Nephron (organoid): ENCODE data around the gene VIT.

ENCODE experiments used
- H3K27ac Mint-ChIP-seq, 3 experiments: 2 replicates each; pipeline ENCODE4 v1.8.0; 2020; ENCODE audit warnings: mixed read lengths in 3 of 3, mild to moderate bottlenecking in 2 of 3, moderate library complexity in 1 of 3
- H3K27me3 Mint-ChIP-seq: 2 replicates; pipeline ENCODE4 v1.8.0; 2021; ENCODE audit warnings: low read depth, mild to moderate bottlenecking, moderate library complexity, mixed read lengths
- H3K36me3 Mint-ChIP-seq: 2 replicates; pipeline ENCODE4 v1.8.0; 2020; ENCODE audit warnings: low read depth, mixed read lengths
- H3K4me1 Mint-ChIP-seq: 2 replicates; pipeline ENCODE4 v1.8.0; 2020; ENCODE audit warnings: mixed read lengths
- H3K4me3 Mint-ChIP-seq, 3 experiments: 2 replicates each; pipeline ENCODE4 v1.8.0; 2020; ENCODE audit warnings: mild to moderate bottlenecking in 3 of 3, mixed read lengths in 3 of 3, moderate library complexity in 2 of 3
- H3K9me3 Mint-ChIP-seq: 2 replicates; pipeline ENCODE4 v1.8.0; 2020; ENCODE audit warnings: mixed read lengths
- CTCF ChIP-seq, 3 experiments: fragments of 200-600 bp; sonication (generic); IDR thresholded peaks; one replicate each; pipeline ENCODE4 v1.5.0; 2021; ENCODE audit warnings: antibody characterized with exemption in 3 of 3; ENCODE audit not compliant: unreplicated experiment in 3 of 3

Gene VIT

DNA sequence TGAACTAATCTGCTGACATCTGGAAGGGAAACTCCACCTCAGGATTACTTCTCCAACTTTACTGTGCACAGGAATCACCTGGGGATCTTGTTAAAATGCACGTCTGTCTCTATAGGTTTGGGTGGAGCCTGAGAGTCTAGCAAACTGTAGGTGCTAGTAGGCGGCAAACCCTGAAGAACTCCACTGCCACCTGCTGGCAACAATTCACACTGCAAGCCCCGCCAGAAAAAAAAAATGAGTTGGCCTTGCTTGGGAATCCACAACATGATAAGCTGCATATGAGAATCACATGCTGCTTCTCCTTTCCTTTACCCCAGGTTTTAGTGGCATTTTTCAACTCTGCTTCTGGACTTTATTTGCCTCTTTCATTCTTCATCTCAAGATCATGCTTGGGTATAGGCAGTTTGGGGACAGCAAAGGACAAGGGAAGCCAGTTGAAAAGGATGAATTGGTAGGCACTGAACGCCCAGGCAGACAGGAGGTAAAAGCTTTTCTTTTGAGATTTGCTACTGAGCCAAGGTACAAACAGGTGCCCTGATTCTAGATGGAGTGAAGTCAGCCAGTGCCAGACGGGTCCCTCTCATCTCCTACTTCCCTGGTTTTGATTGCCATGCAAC is 88.8 kb downstream of the VIT start:
- no peaks in the 10 kb centered on the region for H3K36me3 Mint-ChIP-seq
- H3K27me3 Mint-ChIP-seq, result peaks cover 42% of the 10 kb centered on the region
- no peak overlapping the region for H3K27ac Mint-ChIP-seq
- H3K4me3 Mint-ChIP-seq, result no peak overlapping the region
- H3K4me1 Mint-ChIP-seq, result peaks cover 16% of the 10 kb centered on the region
- H3K9me3 Mint-ChIP-seq, result no peaks in the 10 kb centered on the region
- peak; percentile 86 to 97 (median 90) for TF ChIP-seq CTCF (IDR thresholded peaks at IDR 0.05; ENCODE audit: unreplicated experiment in 3 of 3)

GRCh38 chr2:36789181-36789804 is 92.8 kb downstream of the VIT start:
- Mint-ChIP-seq H3K27ac (peak overlapping the region in 1 of 3 experiments; percentile 51), H3K4me1 (no peaks in the 10 kb centered on the region), H3K4me3 (no peak overlapping the region), H3K36me3 (no peaks in the 10 kb centered on the region), H3K27me3 (peaks cover 37% of the 10 kb centered on the region), H3K9me3 (no peaks in the 10 kb centered on the region)
- no peak for TF ChIP-seq CTCF (IDR thresholded peaks at IDR 0.05; ENCODE audit: unreplicated experiment in 3 of 3)

- no peak for TF ChIP-seq CTCF (IDR thresholded peaks at IDR 0.05; ENCODE audit: unreplicated experiment in 3 of 3)
- H3K4me1 Mint-ChIP-seq, result no peaks in the 10 kb centered on the region
- no peak overlapping the region for H3K4me3 Mint-ChIP-seq
- H3K36me3 Mint-ChIP-seq, result no peaks in the 10 kb centered on the region
- H3K9me3 Mint-ChIP-seq, result no peaks in the 10 kb centered on the region
- H3K27me3 Mint-ChIP-seq, result peaks cover 32% of the 10 kb centered on the region
- no peak overlapping the region for H3K27ac Mint-ChIP-seq
Measured at GRCh38 chr2:36792951-36793350, 96.4 kb downstream of the VIT start.

- Mint-ChIP-seq H3K36me3 (no peaks in the 10 kb centered on the region), H3K27me3 (peaks cover 20% of the 10 kb centered on the region)
Measured at GRCh38 chr2:36797324-36798070, 101.0 kb downstream of the VIT start.

GRCh38 chr2:36798724-36799123 is 102.2 kb downstream of the VIT start:
- Mint-ChIP-seq H3K9me3 (no peaks in the 10 kb centered on the region), H3K27me3 (peaks cover 23% of the 10 kb centered on the region), H3K4me1 (no peaks in the 10 kb centered on the region), H3K27ac (no peak overlapping the region), H3K4me3 (no peak overlapping the region), H3K36me3 (no peaks in the 10 kb centered on the region)
- no peak for TF ChIP-seq CTCF (IDR thresholded peaks at IDR 0.05; ENCODE audit: unreplicated experiment in 3 of 3)

More at GRCh38 chr2:36797324-36798070, 101.0 kb downstream of the VIT start:
- no peak overlapping the region for H3K4me3 Mint-ChIP-seq
- H3K9me3 Mint-ChIP-seq, result no peaks in the 10 kb centered on the region
- H3K27ac Mint-ChIP-seq, result no peak overlapping the region
- no peaks in the 10 kb centered on the region for H3K4me1 Mint-ChIP-seq
- TF ChIP-seq CTCF (IDR thresholded peaks at IDR 0.05; ENCODE audit: unreplicated experiment in 3 of 3), result no peak
